Measurements from ENCODE around the gene TMEM11. TPM values are rescaled to one million over a fixed set of nuclear protein-coding genes. Genes with fewer than 3 reads are reported as not detected.

The TMEM11 gene
- total and polyA plus RNA-seq, 8 donors: 0.87 to 30.8 (median 13.1) TPM

DNA sequence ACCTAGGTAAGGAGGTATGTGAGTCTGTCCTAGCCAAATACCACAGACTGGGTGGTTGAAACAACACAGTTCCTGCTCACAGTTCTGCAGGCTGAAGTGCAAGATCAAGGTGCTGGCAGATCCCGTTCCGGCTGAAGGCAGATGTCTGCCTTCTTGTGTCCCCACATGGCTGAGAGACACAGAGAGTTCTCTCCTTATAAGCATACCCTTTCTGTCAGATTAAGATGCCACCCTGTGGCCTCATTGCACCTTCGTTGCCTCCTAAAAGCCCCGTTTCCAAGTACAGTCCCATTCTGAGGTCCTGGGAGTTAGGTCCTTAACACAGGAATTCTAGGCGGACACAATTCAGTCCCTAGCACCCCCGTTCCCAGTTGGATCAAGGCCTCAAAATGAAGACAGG, 9.1 kb upstream of the TMEM11 start:
- H3K36me3 ChIP-seq: peaks cover 0 to 31% (median 22%) of the 10 kb centered on the region in 4 donors
- no peak overlapping the region for H3K4me3 ChIP-seq
- H3K27me3 ChIP-seq: no peaks in the 10 kb centered on the region
- H3K4me1 ChIP-seq: peaks cover 0 to 12% (median 8%) of the 10 kb centered on the region in 4 donors
- intact Hi-C loops (cut with DNase I; ENCODE audit: low total_unique reads): no loop called here
- no peak overlapping the region for H3K27ac ChIP-seq
- DNase-seq: no peak
- no peaks in the 10 kb centered on the region for H3K9me3 ChIP-seq
- 91 to 97% (median 95%) methylated on average over 5 to 6 of the region's 6 CpGs for WGBS, 5 donors
- TF ChIP-seq CTCF (IDR thresholded peaks at IDR 0.05): no peak
- TF ChIP-seq POLR2AphosphoS5 (IDR thresholded peaks at IDR 0.05): no peak
- TF ChIP-seq POLR2A (IDR thresholded peaks at IDR 0.05): no peak
- TF ChIP-seq EP300 (IDR thresholded peaks at IDR 0.05): no peak

- no peaks in the 10 kb centered on the region for H3K9me3 ChIP-seq
- H3K4me1 ChIP-seq: peaks cover 8 to 42% (median 25%) of the 10 kb centered on the region in 4 donors
- intact Hi-C loops (cut with DNase I; ENCODE audit: low total_unique reads): loop anchor here (10.0 kb wide), 1 partner anchor 94 kb away; the partner anchor contains the start of gene DHRS7B
- no peak for TF ChIP-seq POLR2AphosphoS5 (IDR thresholded peaks at IDR 0.05)
- no peak for TF ChIP-seq POLR2A (IDR thresholded peaks at IDR 0.05)
- TF ChIP-seq CTCF (IDR thresholded peaks at IDR 0.05): no peak
- no peak for TF ChIP-seq EP300 (IDR thresholded peaks at IDR 0.05)
- H3K36me3 ChIP-seq: peaks cover 0 to 31% (median 22%) of the 10 kb centered on the region in 4 donors
- no peak for DNase-seq
- 65 to 75% (median 69%) methylated on average over 3 of the region's 3 CpGs for WGBS, 5 donors
- no peaks in the 10 kb centered on the region for H3K27me3 ChIP-seq
- no peak overlapping the region for H3K4me3 ChIP-seq
- no peak overlapping the region for H3K27ac ChIP-seq
Measured at GRCh38 chr17:21218831-21219380, 4.9 kb upstream of the TMEM11 start.

DNA sequence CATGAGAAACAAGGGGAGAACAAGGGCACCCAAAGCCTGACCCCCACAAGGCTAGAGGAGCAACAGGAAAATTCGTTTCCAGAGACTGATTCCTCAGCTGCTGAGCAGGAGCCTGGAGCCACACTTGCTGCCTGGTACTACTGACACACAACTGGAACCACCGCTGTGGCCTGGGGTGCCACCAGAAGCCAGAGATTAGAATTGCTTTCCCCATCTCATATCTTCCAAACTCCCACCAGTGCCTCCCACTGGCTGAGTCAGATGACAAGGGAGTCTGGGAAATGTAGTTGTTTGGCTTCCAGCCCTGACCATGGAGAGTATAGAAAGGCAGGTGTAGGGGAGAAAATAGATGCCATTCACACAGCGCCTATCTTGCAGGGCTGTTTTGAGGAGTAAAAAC, 4.1 kb upstream of the TMEM11 start:
- Histone ChIP-seq H3K27me3 (no peaks in the 10 kb centered on the region), H3K36me3 (peaks cover 0 to 28% (median 21%) of the 10 kb centered on the region in 4 donors), H3K9me3 (no peaks in the 10 kb centered on the region), H3K27ac (no peak overlapping the region), H3K4me3 (no peak overlapping the region), H3K4me1 (peaks cover 11 to 45% (median 29%) of the 10 kb centered on the region in 4 donors)
- DNase-seq: no peak
- intact Hi-C loops (cut with DNase I; ENCODE audit: low total_unique reads): loop anchor here (10.0 kb wide), 1 partner anchor 93 kb away; the partner anchor contains the start of gene DHRS7B
- TF ChIP-seq EP300 (IDR thresholded peaks at IDR 0.05) (no peak), CTCF (IDR thresholded peaks at IDR 0.05) (no peak), POLR2A (IDR thresholded peaks at IDR 0.05) (no peak), POLR2AphosphoS5 (IDR thresholded peaks at IDR 0.05) (no peak)
- WGBS, 5 donors: 55 to 74% (median 61%) methylated on average over 3 of the region's 3 CpGs

- H3K4me1 ChIP-seq: peaks cover 19 to 53% (median 36%) of the 10 kb centered on the region in 4 donors
- H3K9me3 ChIP-seq: no peaks in the 10 kb centered on the region
- no peak for DNase-seq
- TF ChIP-seq EP300 (IDR thresholded peaks at IDR 0.05) (no peak), POLR2A (IDR thresholded peaks at IDR 0.05) (no peak), POLR2AphosphoS5 (IDR thresholded peaks at IDR 0.05) (no peak), CTCF (IDR thresholded peaks at IDR 0.05) (no peak)
- 65 to 73% (median 67%) methylated on average over 1 of the region's 1 CpG for WGBS, 5 donors
- H3K27me3 ChIP-seq: no peaks in the 10 kb centered on the region
- H3K4me3 ChIP-seq: no peak overlapping the region
- H3K36me3 ChIP-seq: peaks cover 0 to 21% (median 15%) of the 10 kb centered on the region in 4 donors
- intact Hi-C loops (cut with DNase I; ENCODE audit: low total_unique reads): loop anchor here (10.0 kb wide), 1 partner anchor 93 kb away; the partner anchor contains the start of gene DHRS7B
- H3K27ac ChIP-seq: no peak overlapping the region
Measured at GRCh38 chr17:21217346-21217745, 3.4 kb upstream of the TMEM11 start.
